GM19455 (cell line): ENCODE data around the gene CDC34.

Experiments
- ATAC-seq: cut with Tn5 transposase; IDR thresholded peaks from one replicate; pipeline ENCODE4 v1.9.1; 2021; ENCODE audit not compliant: unreplicated experiment

CDC34 gene

GRCh38 chr19:497491-497868 is 34.1 kb upstream of the CDC34 start:
- no peak for ATAC-seq

- no peak for ATAC-seq
These were observed 33.6 kb upstream of the CDC34 start for GRCh38 chr19:497869-498510.

GRCh38 chr19:498511-498891 is 33.1 kb upstream of the CDC34 start:
- no peak for ATAC-seq

GRCh38 chr19:498977-499623 is 32.5 kb upstream of the CDC34 start:
- no peak for ATAC-seq

GRCh38 chr19:501646-502045 is 29.9 kb upstream of the CDC34 start:
- no peak for ATAC-seq

GRCh38 chr19:504616-505015 is 26.9 kb upstream of the CDC34 start:
- no peak for ATAC-seq

GRCh38 chr19:506404-507285 is 24.9 kb upstream of the CDC34 start:
- peak; percentile 63 for ATAC-seq

GRCh38 chr19:507286-508203 is 24.0 kb upstream of the CDC34 start, which contains the start of gene TPGS1:
TPGS1 (plus strand) TSS chr19:507497; CDS start chr19:507507, 10 bp downstream.
- ATAC-seq, result peak; percentile 57

- ATAC-seq, result no peak
These were observed 23.1 kb upstream of the CDC34 start for GRCh38 chr19:508204-509150.

GRCh38 chr19:510606-511100 is 20.9 kb upstream of the CDC34 start:
- ATAC-seq, result no peak

- no peak for ATAC-seq
These were observed 20.3 kb upstream of the CDC34 start for GRCh38 chr19:511101-511851.

GRCh38 chr19:512547-513365 is 18.8 kb upstream of the CDC34 start:
- ATAC-seq, result no peak

GRCh38 chr19:513368-514165 is 18.0 kb upstream of the CDC34 start:
- no peak for ATAC-seq

- no peak for ATAC-seq
These were observed 17.3 kb upstream of the CDC34 start for GRCh38 chr19:514166-514663.

GRCh38 chr19:517721-518597 is 13.6 kb upstream of the CDC34 start:
- ATAC-seq, result no peak
